Measurements from ENCODE around the gene LLGL1.
A peak's percentile ranks its signal among the peaks of the same experiment; 100 is the strongest.

Gene LLGL1

GRCh38 chr17:18259621-18260331, 34.3 kb downstream of the LLGL1 start:
- peaks cover 53% of the 10 kb centered on the region for H3K4me1 ChIP-seq (ENCODE audit: control insufficient read depth, insufficient read depth, low read length)
- H3K36me3 ChIP-seq (ENCODE audit: control insufficient read depth in 2 of 2, insufficient read depth in 2 of 2, low read length in 2 of 2) = peaks cover 29 to 34% of the 10 kb centered on the region in 2 donors
- no peaks in the 10 kb centered on the region for H3K27me3 ChIP-seq (ENCODE audit: control insufficient read depth in 1 of 2, insufficient read depth in 2 of 2, low read length in 2 of 2)
- peak overlapping the region; percentile 87 for H3K27ac ChIP-seq (ENCODE audit: low read length)
- H3K4me3 ChIP-seq (ENCODE audit: low read length in 2 of 2) = peak overlapping the region; percentile 85 to 90
- peak overlapping the region; percentile 58 to 65 for H3K9ac ChIP-seq (ENCODE audit: low read length in 2 of 2)
- no peaks in the 10 kb centered on the region for H3K9me3 ChIP-seq (ENCODE audit: control insufficient read depth in 2 of 2, low read length in 2 of 2)

GRCh38 chr17:18260332-18261145, 35.1 kb downstream of the LLGL1 start, which contains the start of gene MIEF2:
MIEF2 (plus strand) TSS chr17:18260662; CDS start chr17:18262721, 2,059 bp downstream.
- H3K36me3 ChIP-seq (ENCODE audit: control insufficient read depth in 2 of 2, insufficient read depth in 2 of 2, low read length in 2 of 2) = peaks cover 27 to 31% of the 10 kb centered on the region in 2 donors

GRCh38 chr17:18261146-18261515, 35.7 kb downstream of the LLGL1 start:
- H3K36me3 ChIP-seq (ENCODE audit: control insufficient read depth in 2 of 2, insufficient read depth in 2 of 2, low read length in 2 of 2) = peaks cover 22 to 25% of the 10 kb centered on the region in 2 donors

More at GRCh38 chr17:18260332-18261145, 35.1 kb downstream of the LLGL1 start, which contains the start of gene MIEF2:
- peak within 1 kb of the TSS; percentile 65 to 84 for H3K9ac ChIP-seq (ENCODE audit: low read length in 2 of 2)
- peak within 1 kb of the TSS; percentile 85 to 90 for H3K4me3 ChIP-seq (ENCODE audit: low read length in 2 of 2)
- no peaks in the 10 kb centered on the region for H3K9me3 ChIP-seq (ENCODE audit: control insufficient read depth in 2 of 2, low read length in 2 of 2)
- peak within 1 kb of the TSS; percentile 87 for H3K27ac ChIP-seq (ENCODE audit: low read length)
- peaks cover 53% of the 10 kb centered on the region for H3K4me1 ChIP-seq (ENCODE audit: control insufficient read depth, insufficient read depth, low read length)
- H3K27me3 ChIP-seq (ENCODE audit: control insufficient read depth in 1 of 2, insufficient read depth in 2 of 2, low read length in 2 of 2) = no peaks in the 10 kb centered on the region

GRCh38 chr17:18261659-18262058, 36.2 kb downstream of the LLGL1 start:
- Histone ChIP-seq H3K9me3 (ENCODE audit: control insufficient read depth in 2 of 2, low read length in 2 of 2) (no peaks in the 10 kb centered on the region), H3K4me3 (ENCODE audit: low read length in 2 of 2) (peak overlapping the region; percentile 85 to 90), H3K9ac (ENCODE audit: low read length in 2 of 2) (peak overlapping the region; percentile 65 to 84), H3K36me3 (ENCODE audit: control insufficient read depth in 2 of 2, insufficient read depth in 2 of 2, low read length in 2 of 2) (peaks cover 21 to 22% of the 10 kb centered on the region in 2 donors), H3K4me1 (ENCODE audit: control insufficient read depth, insufficient read depth, low read length) (peaks cover 49% of the 10 kb centered on the region), H3K27ac (ENCODE audit: low read length) (peak overlapping the region; percentile 87), H3K27me3 (ENCODE audit: control insufficient read depth in 1 of 2, insufficient read depth in 2 of 2, low read length in 2 of 2) (no peaks in the 10 kb centered on the region)

More at GRCh38 chr17:18261146-18261515, 35.7 kb downstream of the LLGL1 start:
- H3K9ac ChIP-seq (ENCODE audit: low read length in 2 of 2) = peak overlapping the region; percentile 65 to 84
- H3K27ac ChIP-seq (ENCODE audit: low read length) = peak overlapping the region; percentile 87
- no peaks in the 10 kb centered on the region for H3K27me3 ChIP-seq (ENCODE audit: control insufficient read depth in 1 of 2, insufficient read depth in 2 of 2, low read length in 2 of 2)
- no peaks in the 10 kb centered on the region for H3K9me3 ChIP-seq (ENCODE audit: control insufficient read depth in 2 of 2, low read length in 2 of 2)
- peak overlapping the region; percentile 85 to 90 for H3K4me3 ChIP-seq (ENCODE audit: low read length in 2 of 2)
- H3K4me1 ChIP-seq (ENCODE audit: control insufficient read depth, insufficient read depth, low read length) = peaks cover 53% of the 10 kb centered on the region

- peaks cover 45% of the 10 kb centered on the region for H3K4me1 ChIP-seq (ENCODE audit: control insufficient read depth, insufficient read depth, low read length)
- peak overlapping the region; percentile 85 to 90 for H3K4me3 ChIP-seq (ENCODE audit: low read length in 2 of 2)
- H3K27ac ChIP-seq (ENCODE audit: low read length) = peak overlapping the region; percentile 87
- peak overlapping the region; percentile 65 to 84 for H3K9ac ChIP-seq (ENCODE audit: low read length in 2 of 2)
- H3K9me3 ChIP-seq (ENCODE audit: control insufficient read depth in 2 of 2, low read length in 2 of 2) = no peaks in the 10 kb centered on the region
- H3K36me3 ChIP-seq (ENCODE audit: control insufficient read depth in 2 of 2, insufficient read depth in 2 of 2, low read length in 2 of 2) = peaks cover 21 to 22% of the 10 kb centered on the region in 2 donors
- no peaks in the 10 kb centered on the region for H3K27me3 ChIP-seq (ENCODE audit: control insufficient read depth in 1 of 2, insufficient read depth in 2 of 2, low read length in 2 of 2)
Measured at GRCh38 chr17:18262111-18262510, 36.7 kb downstream of the LLGL1 start.

GRCh38 chr17:18262641-18263040, 37.2 kb downstream of the LLGL1 start:
- no peak overlapping the region for H3K9ac ChIP-seq (ENCODE audit: low read length in 2 of 2)
- peaks cover 39% of the 10 kb centered on the region for H3K4me1 ChIP-seq (ENCODE audit: control insufficient read depth, insufficient read depth, low read length)
- H3K36me3 ChIP-seq (ENCODE audit: control insufficient read depth in 2 of 2, insufficient read depth in 2 of 2, low read length in 2 of 2) = peaks cover 21 to 22% of the 10 kb centered on the region in 2 donors
- H3K4me3 ChIP-seq (ENCODE audit: low read length in 2 of 2) = no peak overlapping the region
- H3K27ac ChIP-seq (ENCODE audit: low read length) = no peak overlapping the region
- no peaks in the 10 kb centered on the region for H3K27me3 ChIP-seq (ENCODE audit: control insufficient read depth in 1 of 2, insufficient read depth in 2 of 2, low read length in 2 of 2)
- no peaks in the 10 kb centered on the region for H3K9me3 ChIP-seq (ENCODE audit: control insufficient read depth in 2 of 2, low read length in 2 of 2)

- Histone ChIP-seq H3K27me3 (ENCODE audit: control insufficient read depth in 1 of 2, insufficient read depth in 2 of 2, low read length in 2 of 2) (no peaks in the 10 kb centered on the region), H3K9ac (ENCODE audit: low read length in 2 of 2) (no peak overlapping the region), H3K4me1 (ENCODE audit: control insufficient read depth, insufficient read depth, low read length) (peaks cover 30% of the 10 kb centered on the region), H3K4me3 (ENCODE audit: low read length in 2 of 2) (no peak overlapping the region), H3K27ac (ENCODE audit: low read length) (no peak overlapping the region), H3K9me3 (ENCODE audit: control insufficient read depth in 2 of 2, low read length in 2 of 2) (no peaks in the 10 kb centered on the region), H3K36me3 (ENCODE audit: control insufficient read depth in 2 of 2, insufficient read depth in 2 of 2, low read length in 2 of 2) (peaks cover 21 to 22% of the 10 kb centered on the region in 2 donors)
Measured at GRCh38 chr17:18263885-18264682, 38.6 kb downstream of the LLGL1 start.

- H3K27ac ChIP-seq (ENCODE audit: low read length) = no peak overlapping the region
- no peaks in the 10 kb centered on the region for H3K27me3 ChIP-seq (ENCODE audit: control insufficient read depth in 1 of 2, insufficient read depth in 2 of 2, low read length in 2 of 2)
- peaks cover 21 to 22% of the 10 kb centered on the region in 2 donors for H3K36me3 ChIP-seq (ENCODE audit: control insufficient read depth in 2 of 2, insufficient read depth in 2 of 2, low read length in 2 of 2)
- no peaks in the 10 kb centered on the region for H3K9me3 ChIP-seq (ENCODE audit: control insufficient read depth in 2 of 2, low read length in 2 of 2)
- H3K4me1 ChIP-seq (ENCODE audit: control insufficient read depth, insufficient read depth, low read length) = peaks cover 4% of the 10 kb centered on the region
- no peak overlapping the region for H3K4me3 ChIP-seq (ENCODE audit: low read length in 2 of 2)
- no peak overlapping the region for H3K9ac ChIP-seq (ENCODE audit: low read length in 2 of 2)
Measured at GRCh38 chr17:18267366-18267765, 41.9 kb downstream of the LLGL1 start.

GRCh38 chr17:18267927-18268711, 42.7 kb downstream of the LLGL1 start:
- no peaks in the 10 kb centered on the region for H3K27me3 ChIP-seq (ENCODE audit: control insufficient read depth in 1 of 2, insufficient read depth in 2 of 2, low read length in 2 of 2)
- no peaks in the 10 kb centered on the region for H3K9me3 ChIP-seq (ENCODE audit: control insufficient read depth in 2 of 2, low read length in 2 of 2)
- no peaks in the 10 kb centered on the region for H3K4me1 ChIP-seq (ENCODE audit: control insufficient read depth, insufficient read depth, low read length)
- no peak overlapping the region for H3K9ac ChIP-seq (ENCODE audit: low read length in 2 of 2)
- H3K4me3 ChIP-seq (ENCODE audit: low read length in 2 of 2) = no peak overlapping the region
- peaks cover 19 to 20% of the 10 kb centered on the region in 2 donors for H3K36me3 ChIP-seq (ENCODE audit: control insufficient read depth in 2 of 2, insufficient read depth in 2 of 2, low read length in 2 of 2)
- H3K27ac ChIP-seq (ENCODE audit: low read length) = no peak overlapping the region

Data from stomach smooth muscle (tissue), 2 donors.